ENCODE results near the gene ADCY9.

Gene ADCY9

GRCh38 chr16:4101421-4102219, 14.6 kb downstream of the ADCY9 start:
- no peak overlapping the region for H3K4me3 ChIP-seq (ENCODE audit: low read depth, low read length)
- no peak for TF ChIP-seq CTCF (IDR thresholded peaks at IDR 0.05; ENCODE audit: low read depth, low read length)

GRCh38 chr16:4098501-4098900, 17.7 kb downstream of the ADCY9 start:
- no peak for TF ChIP-seq CTCF (IDR thresholded peaks at IDR 0.05; ENCODE audit: low read depth, low read length)
- H3K4me3 ChIP-seq (ENCODE audit: low read depth, low read length) = no peak overlapping the region

- H3K4me3 ChIP-seq (ENCODE audit: low read depth, low read length) = no peak overlapping the region
- no peak for TF ChIP-seq CTCF (IDR thresholded peaks at IDR 0.05; ENCODE audit: low read depth, low read length)
Measured at GRCh38 chr16:4097826-4098240, 18.4 kb downstream of the ADCY9 start.

DNA sequence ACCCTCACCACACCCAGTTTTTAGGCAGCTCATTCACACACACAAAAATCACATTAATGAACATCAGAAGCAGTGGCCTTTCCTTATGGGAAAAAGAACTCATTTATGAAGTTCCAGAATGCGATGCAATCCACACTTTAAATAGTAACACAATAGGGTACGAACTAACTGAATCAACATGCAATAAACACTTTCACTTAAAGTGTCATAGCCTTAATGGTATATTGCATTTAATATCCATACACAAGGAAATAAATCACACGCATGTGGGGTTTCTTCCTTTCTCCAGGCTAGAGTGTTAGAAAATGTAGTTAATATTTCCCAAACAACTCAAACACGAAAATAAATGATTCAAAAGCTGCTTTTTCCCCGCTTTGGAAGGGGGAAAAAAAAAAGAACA, 19.7 kb downstream of the ADCY9 start:
- H3K4me3 ChIP-seq (ENCODE audit: low read depth, low read length) = no peak overlapping the region

GRCh38 chr16:4094127-4094773, 22.0 kb downstream of the ADCY9 start:
- H3K4me3 ChIP-seq (ENCODE audit: low read depth, low read length) = no peak overlapping the region
- no peak for TF ChIP-seq CTCF (IDR thresholded peaks at IDR 0.05; ENCODE audit: low read depth, low read length)

More for the DNA sequence above, 19.7 kb downstream of the ADCY9 start:
- no peak for TF ChIP-seq CTCF (IDR thresholded peaks at IDR 0.05; ENCODE audit: low read depth, low read length)

DNA sequence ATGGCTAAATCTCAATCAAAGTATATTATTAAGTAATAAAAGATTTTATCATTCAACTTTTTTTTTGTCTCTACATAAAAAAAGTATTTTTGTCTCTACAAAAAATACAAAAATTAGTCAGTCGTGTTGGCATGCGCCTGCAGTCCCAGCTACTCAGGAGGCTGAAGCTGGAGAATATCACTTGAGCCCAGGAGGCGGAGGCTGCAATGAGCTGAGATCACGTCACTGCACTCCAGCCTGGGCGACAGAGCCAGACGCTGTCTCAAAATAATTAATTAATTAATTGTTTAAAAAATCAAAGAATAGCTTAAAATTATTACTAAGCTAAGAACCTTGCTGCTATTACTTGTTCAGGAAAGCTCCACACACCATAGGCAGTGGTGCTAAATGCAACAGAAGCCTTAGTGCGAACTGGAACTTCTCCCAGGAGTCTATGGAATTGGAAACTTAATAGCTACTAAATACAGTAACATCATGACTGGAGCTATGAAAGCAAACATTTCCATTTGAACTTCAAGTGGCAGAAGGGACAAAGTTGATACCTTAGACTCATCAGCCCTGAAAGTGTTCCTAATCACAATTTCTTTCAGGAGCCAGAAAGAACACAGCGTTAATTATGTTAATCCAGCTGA, 22.6 kb downstream of the ADCY9 start:
- no peak overlapping the region for H3K4me3 ChIP-seq (ENCODE audit: low read depth, low read length)
- no peak for TF ChIP-seq CTCF (IDR thresholded peaks at IDR 0.05; ENCODE audit: low read depth, low read length)
